GM20000 (cell line): ENCODE measurements around the gene TLL1.

Source experiments
- DNase-seq: peaks from one replicate; pipeline ENCODE4 v3.0.0; 2012; ENCODE audit warnings: low spot score
- TF ChIP-seq, protein P1 (sequence below): IDR thresholded peaks from 2 replicates; pipeline ENCODE4 v1.5.1; 2012; ENCODE audit warnings: mild to moderate bottlenecking, control low read depth; ENCODE audit errors: extremely low read depth, missing control alignments

Gene TLL1

DNA sequence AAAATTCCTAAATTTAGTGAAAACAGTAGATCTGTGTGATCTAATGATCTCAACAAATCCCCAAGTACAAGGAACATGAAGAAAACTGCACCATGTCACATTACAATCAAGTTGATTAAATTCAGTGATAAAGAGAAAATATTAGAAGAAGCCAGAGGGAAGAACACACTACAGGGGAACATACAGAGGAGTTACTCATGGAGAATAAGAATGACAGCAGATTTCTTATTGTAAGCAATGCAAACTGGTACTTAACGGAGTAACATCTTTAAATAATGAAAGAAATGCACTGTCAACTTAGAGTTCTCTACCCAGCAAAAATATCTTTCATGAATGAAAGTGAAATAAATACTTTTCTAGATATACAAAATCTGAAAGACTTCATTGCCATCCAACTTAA is 21.1 kb downstream of the TLL1 start:
- TF ChIP-seq, protein P1, sequence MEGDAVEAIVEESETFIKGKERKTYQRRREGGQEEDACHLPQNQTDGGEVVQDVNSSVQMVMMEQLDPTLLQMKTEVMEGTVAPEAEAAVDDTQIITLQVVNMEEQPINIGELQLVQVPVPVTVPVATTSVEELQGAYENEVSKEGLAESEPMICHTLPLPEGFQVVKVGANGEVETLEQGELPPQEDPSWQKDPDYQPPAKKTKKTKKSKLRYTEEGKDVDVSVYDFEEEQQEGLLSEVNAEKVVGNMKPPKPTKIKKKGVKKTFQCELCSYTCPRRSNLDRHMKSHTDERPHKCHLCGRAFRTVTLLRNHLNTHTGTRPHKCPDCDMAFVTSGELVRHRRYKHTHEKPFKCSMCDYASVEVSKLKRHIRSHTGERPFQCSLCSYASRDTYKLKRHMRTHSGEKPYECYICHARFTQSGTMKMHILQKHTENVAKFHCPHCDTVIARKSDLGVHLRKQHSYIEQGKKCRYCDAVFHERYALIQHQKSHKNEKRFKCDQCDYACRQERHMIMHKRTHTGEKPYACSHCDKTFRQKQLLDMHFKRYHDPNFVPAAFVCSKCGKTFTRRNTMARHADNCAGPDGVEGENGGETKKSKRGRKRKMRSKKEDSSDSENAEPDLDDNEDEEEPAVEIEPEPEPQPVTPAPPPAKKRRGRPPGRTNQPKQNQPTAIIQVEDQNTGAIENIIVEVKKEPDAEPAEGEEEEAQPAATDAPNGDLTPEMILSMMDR = no peak
- DNase-seq = no peak

DNA sequence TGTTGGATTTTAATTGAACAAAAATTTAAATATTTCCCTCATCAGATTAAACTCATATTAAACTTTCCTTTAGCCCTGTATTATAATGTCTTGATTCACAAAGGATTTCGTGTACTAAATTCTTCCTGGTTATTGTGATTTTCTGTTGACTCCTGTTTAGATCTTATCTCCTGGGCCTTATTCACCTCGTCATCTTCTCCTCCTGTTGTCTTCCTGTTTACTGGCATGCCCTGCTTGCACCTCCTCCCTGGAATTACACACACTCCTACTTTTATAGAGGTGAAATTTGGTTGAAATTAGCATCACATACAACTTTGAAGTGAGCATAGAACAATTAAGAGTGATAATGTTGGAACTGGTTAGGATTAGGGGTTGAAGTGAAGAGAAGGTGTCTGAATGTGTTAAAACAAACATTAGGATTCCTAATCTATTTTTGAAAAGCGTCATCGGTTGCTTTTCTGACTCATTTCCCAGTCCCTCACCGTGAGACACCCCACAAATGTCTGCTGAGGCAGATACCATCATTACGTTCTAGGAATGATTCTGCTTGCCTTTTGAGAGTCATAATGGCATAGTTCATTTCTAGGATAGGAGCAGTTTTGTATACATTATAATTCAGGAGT is 32.5 kb downstream of the TLL1 start:
- TF ChIP-seq, protein P1 = no peak
- no peak for DNase-seq

DNA sequence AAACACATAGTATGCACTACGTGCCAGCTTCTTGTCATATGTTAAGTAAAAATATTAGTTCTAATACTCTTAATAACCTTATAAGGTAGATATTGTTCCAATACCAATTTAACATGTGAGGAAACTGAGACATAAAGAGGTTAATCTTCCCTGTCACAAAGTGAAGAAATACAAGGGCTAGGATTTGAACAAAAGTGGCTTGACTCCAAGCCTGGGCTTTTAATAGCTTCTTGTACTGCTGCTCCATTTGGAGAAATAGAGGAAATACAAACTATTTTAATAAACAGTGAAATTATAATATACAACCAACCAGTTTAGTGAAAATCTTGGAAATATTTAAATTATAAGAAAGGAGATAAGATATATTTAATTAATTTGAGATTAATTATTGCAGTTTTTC is 33.2 kb downstream of the TLL1 start:
- TF ChIP-seq, protein P1 = no peak

DNA sequence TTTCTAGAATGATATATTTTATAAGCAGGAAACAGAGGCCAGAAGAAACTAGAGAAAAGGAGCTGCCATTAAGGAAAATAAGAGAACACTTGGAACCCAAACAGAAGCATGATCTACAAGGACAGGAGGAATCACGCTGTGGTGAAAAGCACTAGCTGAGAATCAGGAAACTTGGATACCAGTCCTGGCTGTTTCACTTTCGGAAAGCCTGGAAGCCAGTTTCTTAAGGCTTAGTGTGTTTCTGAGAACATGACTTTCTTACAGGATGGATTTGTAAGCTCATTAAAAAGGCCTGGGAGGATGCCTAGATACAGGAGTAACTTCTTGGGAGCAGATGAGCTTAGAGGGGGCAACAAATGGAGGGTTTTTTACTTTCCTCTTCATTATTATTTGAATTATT is 36.9 kb downstream of the TLL1 start:
- no peak for DNase-seq

More for the DNA sequence above, 33.2 kb downstream of the TLL1 start:
- DNase-seq = no peak

DNA sequence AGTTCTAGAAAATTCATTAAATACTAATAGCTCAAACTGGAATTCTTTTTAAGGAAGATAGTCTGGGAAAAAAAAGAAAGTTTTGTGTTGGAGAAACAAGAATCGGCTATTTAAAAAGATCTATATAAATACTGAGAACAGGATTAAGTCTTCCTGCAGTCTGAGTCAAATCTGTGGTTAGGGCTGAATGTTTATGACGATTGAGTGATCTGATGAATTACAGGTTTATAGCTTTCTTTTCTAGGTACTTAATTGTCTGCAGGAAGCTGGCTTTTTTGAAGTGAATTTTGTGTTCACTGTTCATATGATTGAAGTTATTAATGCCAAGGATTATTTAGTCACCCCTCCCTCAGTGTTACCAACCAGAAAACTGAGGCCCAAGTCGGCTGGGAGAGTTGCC is 42.2 kb downstream of the TLL1 start:
- no peak for DNase-seq
- TF ChIP-seq, protein P1 = no peak

More for the DNA sequence above, 36.9 kb downstream of the TLL1 start:
- TF ChIP-seq, protein P1 = no peak

DNA sequence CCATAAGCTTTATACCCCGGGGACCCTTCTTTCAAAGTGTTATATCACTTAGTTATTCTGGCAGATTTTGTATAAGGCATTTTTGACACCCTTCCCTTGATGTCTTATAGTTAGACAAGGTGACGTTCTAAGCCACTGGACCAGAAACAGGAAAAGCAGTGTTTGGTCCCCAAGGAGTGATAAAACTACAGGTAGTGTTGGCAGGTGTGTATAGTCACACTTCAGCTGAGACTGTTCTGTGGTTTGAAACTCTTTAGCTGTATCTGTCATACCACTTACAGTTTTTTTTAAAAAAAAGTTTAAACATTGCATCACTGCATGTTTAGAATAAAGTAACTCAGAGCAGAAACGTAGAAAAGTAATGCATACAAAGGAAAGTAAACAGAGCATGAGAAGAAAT is 48.5 kb downstream of the TLL1 start:
- no peak for DNase-seq
- TF ChIP-seq, protein P1 = no peak

DNA sequence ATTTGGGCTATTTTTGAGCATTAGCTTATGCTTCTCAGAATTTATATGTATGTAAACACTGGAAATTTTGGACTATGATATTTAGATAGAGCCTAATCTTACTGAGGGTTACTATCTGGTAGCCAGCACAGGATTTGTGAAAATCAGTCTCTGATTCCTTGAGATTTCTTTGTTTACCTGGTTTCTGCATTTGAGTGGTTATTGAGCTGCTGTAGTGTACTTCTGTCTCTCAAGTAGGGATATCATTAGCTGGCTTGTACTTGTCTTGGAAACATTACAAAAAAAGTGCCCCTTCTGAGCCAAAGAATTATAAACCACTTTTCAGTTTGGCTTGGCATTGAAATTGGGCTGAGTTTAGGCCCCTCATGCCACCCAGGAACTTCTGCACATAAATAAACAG is 49.7 kb downstream of the TLL1 start:
- TF ChIP-seq, protein P1 = no peak
- DNase-seq = no peak
